Bronchial epithelial cell (primary cell): ENCODE data around the gene PLA2G12A. TPM values are rescaled to one million over a fixed set of nuclear protein-coding genes. Genes with fewer than 3 reads are reported as not detected.

Source experiments
- DNase-seq: peaks from one replicate; pipeline ENCODE4 v3.0.0-alpha.2; 2010; ENCODE audit warnings: low read depth
- FAIRE-seq: peaks from 2 replicates; lab custom pipeline; 2011; peaks lifted over from hg19 to GRCh38; lab: Jason Lieb, UNC
- H3K27me3 ChIP-seq: 2 replicates; pipeline ENCODE4 v1.5.1; 2011; ENCODE audit warnings: low read length; ENCODE audit not compliant: control insufficient read depth, insufficient read depth
- H3K36me3 ChIP-seq: 2 replicates; pipeline ENCODE4 v1.5.1; 2011; ENCODE audit warnings: low read length; ENCODE audit not compliant: control insufficient read depth, insufficient read depth
- H3K4me3 ChIP-seq: 2 replicates; pipeline ENCODE4 v1.5.1; 2011; ENCODE audit warnings: mild to moderate bottlenecking, low read depth, low read length, control low read depth
- CTCF ChIP-seq: IDR thresholded peaks from 2 replicates; pipeline ENCODE4 v1.5.1; 2011; ENCODE audit warnings: mild to moderate bottlenecking, moderate library complexity, low read length, control low read depth, inconsistent platforms; ENCODE audit not compliant: insufficient read depth, severe bottlenecking
- total RNA-seq: library from RNA; depleted of rRNA; stranded (reverse); fragments of >200 nt; gene quantifications from 2 replicates; pipeline ENCODE4 v1.2.1, GENCODE V29; 2014

The PLA2G12A gene
- total RNA-seq, 1 donor from 2014 or later: 54.0 TPM

GRCh38 chr4:109708990-109709389 lies 20.9 kb downstream of the PLA2G12A start:
- FAIRE-seq (no peak), DNase-seq (no peak)
- H3K4me3 ChIP-seq: no peak overlapping the region
- no peaks in the 10 kb centered on the region for H3K36me3 ChIP-seq
- TF ChIP-seq CTCF: no peak
- H3K27me3 ChIP-seq: no peaks in the 10 kb centered on the region

- FAIRE-seq: no peak
Measured at GRCh38 chr4:109708435-109708834, 21.4 kb downstream of the PLA2G12A start.

GRCh38 chr4:109703664-109704361 lies 26.1 kb downstream of the PLA2G12A start:
- FAIRE-seq (no peak), DNase-seq (peak; percentile 25)
- no peaks in the 10 kb centered on the region for H3K36me3 ChIP-seq
- peak overlapping the region; percentile 79 for H3K4me3 ChIP-seq
- no peak for TF ChIP-seq CTCF
- no peaks in the 10 kb centered on the region for H3K27me3 ChIP-seq

More at GRCh38 chr4:109708435-109708834, 21.4 kb downstream of the PLA2G12A start:
- Histone ChIP-seq H3K27me3 (no peaks in the 10 kb centered on the region), H3K36me3 (no peaks in the 10 kb centered on the region), H3K4me3 (no peak overlapping the region)
- TF ChIP-seq CTCF: no peak
- no peak for DNase-seq

GRCh38 chr4:109702950-109703663 lies 26.8 kb downstream of the PLA2G12A start, which contains the start of gene CASP6:
Gene CASP6 (minus strand): TSS chr4:109703445. CDS start chr4:109703395, 50 bp downstream.
- peak; percentile 59 for DNase-seq
- peak; percentile 88 for TF ChIP-seq CTCF
- Histone ChIP-seq H3K27me3 (no peaks in the 10 kb centered on the region), H3K4me3 (peak within 1 kb of the TSS; percentile 79), H3K36me3 (no peaks in the 10 kb centered on the region)
- no peak for FAIRE-seq

- Histone ChIP-seq H3K36me3 (no peaks in the 10 kb centered on the region), H3K4me3 (peak overlapping the region; percentile 79), H3K27me3 (no peaks in the 10 kb centered on the region)
- DNase-seq: peak; percentile 12
- no peak for TF ChIP-seq CTCF
- no peak for FAIRE-seq
Measured at GRCh38 chr4:109701566-109702410, 28.1 kb downstream of the PLA2G12A start.
